ENCODE measurements around the gene HECTD1.

HECTD1 gene

GRCh38 chr14:31216359-31216758, 8.8 kb upstream of the HECTD1 start:
- DNase-seq (ENCODE audit: low read depth), result no peak
- no peak for TF ChIP-seq CTCF (IDR thresholded peaks at IDR 0.05; ENCODE audit: low read depth, low read length)
- no peak for TF ChIP-seq MYC (IDR thresholded peaks at IDR 0.05; ENCODE audit: low read depth, low read length)
- TF ChIP-seq POLR2A (IDR thresholded peaks at IDR 0.05; ENCODE audit: extremely low read depth, insufficient read length), result no peak
- TF ChIP-seq MAX (IDR thresholded peaks at IDR 0.05; ENCODE audit: low read depth, low read length), result no peak
- no peak overlapping the region for H3K4me3 ChIP-seq (ENCODE audit: low read depth, low read length)

- TF ChIP-seq MAX (IDR thresholded peaks at IDR 0.05; ENCODE audit: low read depth, low read length), result no peak
- no peak for TF ChIP-seq POLR2A (IDR thresholded peaks at IDR 0.05; ENCODE audit: extremely low read depth, insufficient read length)
- no peak for TF ChIP-seq MYC (IDR thresholded peaks at IDR 0.05; ENCODE audit: low read depth, low read length)
- no peak for TF ChIP-seq CTCF (IDR thresholded peaks at IDR 0.05; ENCODE audit: low read depth, low read length)
- DNase-seq (ENCODE audit: low read depth), result no peak
- no peak overlapping the region for H3K4me3 ChIP-seq (ENCODE audit: low read depth, low read length)
Measured at GRCh38 chr14:31212893-31213292, 5.3 kb upstream of the HECTD1 start.

GRCh38 chr14:31209605-31210004, 2.0 kb upstream of the HECTD1 start:
- DNase-seq (ENCODE audit: low read depth), result no peak
- TF ChIP-seq MYC (IDR thresholded peaks at IDR 0.05; ENCODE audit: low read depth, low read length) (no peak), POLR2A (IDR thresholded peaks at IDR 0.05; ENCODE audit: extremely low read depth, insufficient read length) (no peak), MAX (IDR thresholded peaks at IDR 0.05; ENCODE audit: low read depth, low read length) (no peak), CTCF (IDR thresholded peaks at IDR 0.05; ENCODE audit: low read depth, low read length) (no peak)
- no peak overlapping the region for H3K4me3 ChIP-seq (ENCODE audit: low read depth, low read length)

- peak; percentile 9 for DNase-seq (ENCODE audit: low read depth)
- TF ChIP-seq MAX (IDR thresholded peaks at IDR 0.05; ENCODE audit: low read depth, low read length) (no peak), POLR2A (IDR thresholded peaks at IDR 0.05; ENCODE audit: extremely low read depth, insufficient read length) (no peak), MYC (IDR thresholded peaks at IDR 0.05; ENCODE audit: low read depth, low read length) (no peak), CTCF (IDR thresholded peaks at IDR 0.05; ENCODE audit: low read depth, low read length) (no peak)
- H3K4me3 ChIP-seq (ENCODE audit: low read depth, low read length), result peak overlapping the region; percentile 69
Measured at GRCh38 chr14:31208546-31209424, 1.2 kb upstream of the HECTD1 start.

GRCh38 chr14:31207287-31207754, 272 bp downstream of the HECTD1 start:
- TF ChIP-seq MYC (IDR thresholded peaks at IDR 0.05; ENCODE audit: low read depth, low read length) (peak; percentile 64; the same call in 1 of the 2 replicates), MAX (IDR thresholded peaks at IDR 0.05; ENCODE audit: low read depth, low read length) (no peak; the same call in 1 of the 2 replicates), CTCF (IDR thresholded peaks at IDR 0.05; ENCODE audit: low read depth, low read length) (no peak)
- H3K4me3 ChIP-seq (ENCODE audit: low read depth, low read length), result peak overlapping the region; percentile 96
- DNase-seq (ENCODE audit: low read depth), result no peak

All from NB4 (cell line).